Limb (tissue), 2 donors: ENCODE results near the gene ZNF335.
A peak's percentile ranks its signal among the peaks of the same experiment; 100 is the strongest.
"Not testable (repeated sequence)": the region's sequence is repeated elsewhere in the genome, so short reads cannot be mapped to it uniquely, and the experiment has no call there.

Source experiments
- DNase-seq, 2 donors: peaks; one replicate each; pipeline ENCODE4 v3.0.0-alpha.2; 2016; ENCODE audit errors: extremely low spot score in 2 of 2

ZNF335 gene

DNA sequence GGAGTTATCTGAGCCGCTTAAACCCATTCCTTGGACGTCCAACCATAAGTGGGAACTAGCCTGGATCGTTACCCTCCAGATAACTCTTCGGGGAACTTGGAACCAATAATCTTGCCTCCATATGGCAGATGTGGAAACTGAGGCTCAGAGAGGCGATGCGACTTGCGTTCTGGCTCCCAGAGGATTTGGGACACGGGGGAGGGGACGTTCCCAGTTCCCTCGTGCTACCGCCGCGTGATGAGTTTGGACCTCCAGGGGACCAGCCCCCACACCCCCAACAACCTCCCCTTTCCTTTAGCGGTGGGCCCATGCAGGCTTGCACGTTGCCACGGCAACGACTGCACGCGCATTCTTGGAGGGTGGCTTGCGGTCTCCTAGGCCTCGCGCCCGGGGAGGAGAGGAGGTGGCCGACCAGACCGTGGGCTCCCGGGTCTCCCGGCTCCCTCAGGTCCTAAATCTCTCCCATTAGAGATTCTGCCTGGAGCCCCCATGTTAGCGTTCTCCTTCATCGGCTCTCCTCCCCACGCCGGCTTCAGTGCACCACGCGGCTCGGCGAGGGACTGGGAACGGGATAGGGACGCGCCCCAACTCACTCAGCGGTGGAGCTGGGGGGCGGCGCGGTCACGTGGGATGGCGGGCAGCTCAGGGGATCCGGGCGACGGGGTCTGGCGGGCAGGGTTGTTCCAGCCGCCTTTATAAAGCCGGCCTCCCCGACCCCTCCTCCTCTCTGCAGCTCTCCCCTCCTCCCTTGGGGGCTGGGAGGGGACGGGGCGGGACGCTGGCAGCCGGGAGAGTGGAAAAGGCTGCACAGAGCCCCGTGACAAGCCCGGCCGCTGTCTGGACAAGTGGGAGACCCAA is 60.3 kb downstream of the ZNF335 start, which contains the start of gene PLTP:
Gene PLTP, minus strand, starts transcription at position 670 of the 858 bp plus-strand sequence. CDS start 703 bp downstream, outside the sequence.
- DNase-seq: peak; percentile 34 to 84

DNA sequence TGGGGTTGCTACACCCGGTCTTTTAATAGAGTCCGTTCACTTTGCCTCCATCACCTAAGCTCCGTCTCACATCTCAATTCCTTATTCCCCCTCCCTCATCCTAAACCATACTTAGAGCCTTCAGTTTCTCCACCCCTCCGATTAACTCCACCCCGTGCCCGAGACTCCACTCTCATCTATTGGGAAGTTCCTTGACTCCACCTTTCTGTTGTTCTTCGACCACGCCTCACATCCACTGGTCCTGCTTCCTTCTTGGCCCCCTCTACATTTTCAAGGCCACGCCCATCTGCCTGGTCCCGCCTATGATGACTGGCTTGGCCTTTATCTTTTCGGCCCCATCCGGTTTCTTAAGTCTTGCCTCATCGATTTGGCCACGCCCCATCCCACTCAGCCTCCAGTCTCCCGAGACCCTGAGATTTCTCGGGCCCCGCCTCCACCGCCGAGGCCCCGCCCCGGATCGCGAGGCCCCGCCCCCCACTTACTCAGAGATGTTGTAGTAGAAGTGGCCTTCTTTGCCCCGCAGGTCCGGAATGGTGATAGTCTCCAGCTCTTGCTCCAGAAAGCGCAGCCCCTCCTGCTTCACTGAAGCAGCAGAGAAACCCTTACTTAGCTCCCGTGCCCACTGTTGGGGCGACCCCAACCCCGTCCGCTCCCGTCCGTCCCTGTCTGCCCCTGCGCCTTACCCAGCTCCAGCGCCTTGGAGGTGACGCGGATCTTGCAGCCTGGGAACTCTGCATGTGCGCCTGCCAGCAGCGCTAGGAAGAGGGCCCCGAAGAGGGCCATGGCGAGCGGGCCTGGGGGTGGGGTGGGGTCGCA is 61.1 kb downstream of the ZNF335 start:
- peak; percentile 88 to 93 for DNase-seq

DNA sequence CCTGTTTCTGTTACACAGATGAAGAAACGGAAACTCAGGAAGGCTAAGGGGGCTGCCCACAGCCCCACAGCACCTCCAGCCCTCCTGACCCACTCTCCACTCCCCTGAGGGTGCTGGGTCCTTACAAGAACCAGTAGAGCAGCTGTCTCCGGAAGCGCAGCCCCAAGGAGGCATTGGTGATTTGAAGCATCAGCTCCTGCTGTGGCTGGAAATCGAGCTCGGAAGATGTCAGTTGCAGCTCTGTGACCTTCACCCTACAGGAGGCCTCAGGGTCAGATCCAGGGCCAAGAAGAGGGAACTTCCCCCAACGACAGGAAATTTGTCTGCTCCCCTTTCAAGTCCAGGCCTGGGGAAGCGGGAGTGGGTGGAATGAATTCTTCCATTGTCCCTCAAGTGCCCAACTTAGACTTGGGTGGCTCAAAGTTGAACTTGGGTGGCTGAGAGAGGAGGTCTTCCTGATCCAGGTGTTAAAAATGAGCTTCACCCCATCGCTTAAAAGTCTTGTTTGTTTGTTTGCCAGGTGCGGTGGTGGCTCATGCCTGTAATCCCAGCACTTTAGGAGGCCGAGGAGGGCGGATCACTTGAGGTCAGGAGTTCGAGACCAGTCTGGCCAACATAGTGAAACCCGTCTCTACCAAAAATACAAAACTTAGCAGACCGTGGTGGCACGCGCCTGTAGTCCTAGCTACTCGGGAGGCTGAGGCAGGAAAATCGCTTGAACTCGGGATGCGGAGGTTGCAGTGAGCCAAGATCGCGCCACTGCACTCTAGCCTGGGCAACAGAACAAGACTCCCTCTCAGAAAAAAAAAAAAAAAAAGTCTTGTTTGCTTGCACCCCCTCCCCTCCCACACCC is 62.0 kb downstream of the ZNF335 start:
- no peak for DNase-seq

DNA sequence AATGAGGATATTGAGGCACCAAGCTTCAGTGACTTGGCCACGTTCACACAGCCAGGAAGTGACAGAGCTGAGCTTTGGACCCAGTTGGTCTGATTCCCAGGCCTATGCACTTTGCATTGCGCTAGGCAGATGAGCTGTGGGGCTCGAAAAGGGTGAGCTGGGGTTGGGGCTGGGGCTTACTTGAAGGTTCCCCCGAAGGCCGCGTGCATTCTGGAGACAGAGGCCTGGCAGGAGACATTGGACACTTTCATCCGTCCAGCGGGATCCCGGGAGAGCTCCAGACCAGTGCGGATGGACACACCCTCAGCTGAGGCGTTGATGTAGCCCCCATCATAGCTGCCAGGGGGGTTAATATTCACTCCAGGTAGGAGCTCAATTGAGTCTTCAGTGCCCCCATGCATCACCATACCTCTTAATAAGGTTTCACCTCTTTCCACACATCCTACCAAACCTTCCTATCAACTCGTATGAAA is 62.6 kb downstream of the ZNF335 start:
- no peak for DNase-seq

DNA sequence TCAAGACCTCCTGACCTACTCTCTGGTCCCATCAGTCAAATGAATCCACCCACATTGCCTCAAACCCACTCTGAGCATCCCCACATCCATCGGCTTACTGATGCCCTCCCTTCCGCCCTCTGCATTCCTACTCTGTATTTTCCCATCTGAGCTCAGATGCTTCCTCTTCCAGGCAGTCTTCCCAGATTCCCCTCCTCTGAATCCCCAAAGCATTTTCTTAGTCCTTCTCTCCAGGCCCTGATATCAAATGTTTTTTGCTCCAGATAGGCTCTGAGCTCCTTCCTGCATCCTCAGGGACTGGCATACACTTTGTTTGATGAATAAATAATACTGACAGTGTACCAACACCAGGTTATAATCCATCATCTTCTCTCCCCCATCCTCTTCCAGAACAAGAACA is 63.9 kb downstream of the ZNF335 start:
- no peak for DNase-seq

DNA sequence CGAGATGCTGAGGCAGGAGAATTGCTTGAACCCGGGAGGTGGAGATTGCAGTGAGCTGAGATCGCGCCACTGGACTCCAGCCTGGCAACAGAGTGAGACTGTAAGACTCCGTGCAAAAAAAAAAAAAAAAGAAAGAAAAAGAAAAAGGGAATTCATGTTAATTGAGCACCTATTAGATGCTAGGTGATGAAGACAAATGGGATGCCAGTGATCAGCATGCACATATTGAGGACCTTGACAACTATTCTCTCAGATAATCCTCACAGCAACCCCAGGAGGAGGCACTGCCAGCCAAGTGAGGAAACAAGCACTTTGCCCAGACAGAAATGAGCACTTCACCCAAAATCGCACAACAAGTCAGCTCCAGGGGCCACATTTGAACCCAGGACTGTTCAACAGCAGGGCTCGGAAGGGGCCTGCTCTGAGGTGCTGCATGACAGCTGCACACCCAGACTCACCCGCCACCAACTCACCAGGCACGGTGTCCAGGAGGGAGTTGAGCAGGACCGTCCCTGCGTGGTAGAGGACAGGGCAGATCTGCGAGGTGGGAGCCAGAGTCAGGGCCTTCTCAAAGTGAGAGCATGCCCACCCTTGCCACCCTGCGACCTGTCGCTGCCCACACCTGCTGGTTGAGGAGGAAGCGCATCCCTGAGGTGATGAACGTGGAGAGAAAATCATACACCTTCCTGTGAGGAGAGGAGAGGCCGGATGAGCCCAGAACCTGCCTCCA is 64.6 kb downstream of the ZNF335 start:
- DNase-seq: no peak

DNA sequence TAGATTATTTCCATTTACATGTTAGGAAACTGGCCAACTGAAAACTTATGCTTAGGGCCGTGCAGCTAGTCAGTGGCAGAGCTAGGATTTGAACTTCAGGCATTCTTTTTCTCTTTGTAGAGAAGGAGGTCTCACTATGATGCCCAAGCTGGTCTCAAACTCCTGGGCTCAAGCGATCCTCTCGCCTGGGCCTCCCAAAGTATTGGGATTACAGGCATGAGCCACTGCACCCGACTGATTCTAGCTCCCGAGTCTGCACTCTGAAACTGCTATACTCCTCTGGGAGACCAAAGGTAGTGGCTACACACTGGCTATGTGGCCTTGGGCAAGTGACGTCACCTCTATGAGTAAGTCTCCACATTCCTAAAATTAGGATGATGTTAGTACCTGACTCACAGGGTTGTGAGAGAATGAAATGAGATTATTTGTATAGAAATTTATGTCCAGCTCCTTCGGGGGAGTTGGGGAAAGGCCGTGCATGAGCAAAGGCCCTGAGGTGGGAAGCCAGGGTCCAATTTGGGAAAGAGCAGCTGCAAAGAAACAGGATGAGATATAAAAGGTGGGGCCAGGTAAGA is 66.4 kb downstream of the ZNF335 start:
- DNase-seq: no peak

DNA sequence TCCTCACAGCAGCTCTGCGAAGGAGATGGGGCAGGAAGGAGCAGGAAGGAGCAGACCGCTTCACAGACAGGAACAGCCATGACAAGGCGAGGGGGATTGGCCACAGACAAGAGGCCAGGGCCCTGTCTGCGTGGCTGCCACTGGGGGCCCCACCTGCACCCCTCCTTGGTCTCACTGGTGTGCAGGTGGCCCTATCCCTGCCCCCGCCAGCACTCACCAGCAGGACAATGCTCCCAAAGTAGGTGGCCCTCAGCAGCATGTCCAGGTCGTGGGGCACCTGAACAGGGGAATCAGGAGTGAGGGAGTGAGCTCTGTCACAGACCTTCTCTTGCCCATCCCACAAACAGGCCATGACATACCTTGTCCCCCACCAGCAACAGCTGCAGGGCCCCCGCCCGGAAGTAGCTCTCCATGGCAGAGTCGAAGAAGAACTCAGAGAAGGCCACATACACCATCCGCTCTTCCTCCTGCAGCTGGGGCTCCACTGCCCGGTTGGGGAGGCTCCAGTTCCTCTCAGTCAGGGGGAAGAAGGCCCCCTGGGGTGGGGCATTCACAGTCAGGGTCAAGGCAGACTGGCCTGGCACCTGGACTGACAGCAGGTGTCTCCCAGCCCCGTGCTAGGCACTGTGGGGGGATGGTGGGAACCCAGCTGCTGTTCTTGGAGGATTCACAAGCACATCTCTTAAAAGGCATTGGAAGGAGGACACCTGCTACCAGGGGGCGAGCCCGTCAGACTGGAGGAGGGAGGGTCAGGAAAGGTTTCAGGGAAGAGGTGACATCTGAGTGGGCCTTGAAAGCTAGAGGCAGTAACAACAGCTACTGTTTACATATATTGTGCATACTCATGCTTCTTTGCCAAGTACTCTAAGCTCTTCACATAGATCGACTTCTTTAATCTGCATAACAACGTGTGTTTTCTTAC is 67.2 kb downstream of the ZNF335 start:
- DNase-seq: no peak

DNA sequence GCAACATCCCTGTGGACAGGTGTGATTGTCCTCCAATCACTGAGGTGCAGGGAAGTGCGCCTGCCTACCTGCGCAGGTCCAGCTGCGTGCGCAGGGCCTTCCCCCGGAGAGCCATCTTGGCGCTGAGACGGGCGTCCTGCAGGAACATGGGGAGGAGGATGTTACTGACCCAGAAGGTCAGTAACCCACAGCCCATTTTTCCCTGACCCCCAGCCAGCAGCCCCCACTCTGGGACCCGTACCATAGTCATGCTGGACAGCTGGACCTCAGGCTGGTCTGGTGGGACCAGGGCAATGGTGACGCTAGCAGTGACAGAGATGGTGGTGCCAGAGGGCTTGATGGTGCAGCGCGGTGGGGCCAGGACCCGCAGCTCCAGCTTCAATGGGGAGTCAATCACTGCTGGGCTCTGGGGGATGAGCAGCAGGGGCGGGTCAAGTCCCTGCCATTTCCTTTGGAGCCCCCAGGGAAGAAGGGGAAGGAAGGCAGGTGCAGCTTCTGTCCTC is 69.8 kb downstream of the ZNF335 start:
- DNase-seq: no peak

DNA sequence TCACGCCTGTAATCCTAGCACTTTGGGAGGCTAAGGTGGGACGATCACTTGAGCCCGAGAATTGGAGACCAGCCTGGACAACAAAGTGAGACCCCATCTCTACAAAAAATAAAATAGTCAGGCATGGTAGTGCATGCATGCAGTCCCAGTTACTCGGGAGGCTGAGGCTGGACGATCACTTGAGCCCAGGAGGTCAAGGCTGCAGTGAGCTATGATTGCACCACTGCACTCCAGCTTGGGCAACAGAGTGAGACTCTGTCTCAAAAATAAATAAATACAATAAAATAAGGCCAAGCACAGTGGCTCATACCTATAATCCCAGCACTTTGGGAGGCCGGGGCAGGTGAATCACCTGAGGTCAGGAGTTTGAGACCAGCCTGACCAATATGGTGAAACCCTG is 70.7 kb downstream of the ZNF335 start:
- not testable (repeated sequence) for DNase-seq

DNA sequence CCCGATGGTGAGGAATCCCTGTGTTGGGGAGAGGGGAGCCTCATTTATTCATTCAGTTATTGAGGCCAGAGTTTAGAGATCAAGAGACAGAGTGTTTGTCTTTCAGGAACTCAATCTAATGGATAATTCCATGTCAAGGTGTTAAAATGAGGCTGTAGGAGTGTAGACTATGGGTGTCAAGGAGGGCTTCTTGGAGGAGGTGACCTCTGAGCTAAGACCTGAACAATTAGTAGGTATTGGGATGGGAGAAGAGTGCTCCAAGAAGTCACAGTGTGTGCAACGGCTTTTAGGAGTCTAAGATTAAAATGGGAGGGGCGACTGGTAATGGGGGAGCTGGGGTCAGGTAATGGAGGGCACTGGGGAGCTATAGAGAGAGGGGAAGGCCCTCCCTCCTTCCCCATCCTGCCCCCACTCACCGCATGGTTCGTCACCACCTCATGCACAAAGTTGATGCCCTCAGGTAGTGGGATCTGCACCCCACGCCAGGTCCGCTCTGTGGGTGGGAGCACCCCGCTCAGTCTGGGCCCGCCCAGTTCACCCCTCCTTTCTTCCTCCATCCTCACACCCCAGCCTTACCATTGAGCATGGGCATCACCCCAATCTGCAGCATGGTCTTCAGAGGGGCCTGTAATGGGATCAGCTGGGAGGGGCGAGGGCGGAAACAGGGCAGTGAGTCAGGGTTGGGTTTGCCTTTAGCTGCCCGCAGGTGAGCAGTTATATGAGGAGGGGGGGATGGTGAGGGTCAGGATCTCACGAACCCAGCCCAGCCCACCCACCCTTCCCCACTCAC is 72.8 kb downstream of the ZNF335 start:
- DNase-seq: no peak
